Liver (tissue), 9 donors: Measurements from ENCODE around the gene SMYD2. TPM values are rescaled to one million over a fixed set of nuclear protein-coding genes. Genes with fewer than 3 reads are reported as not detected.

Experiments used
- DNase-seq: peaks from one replicate; pipeline ENCODE4 v3.0.0-alpha.2; 2017; ENCODE audit warnings: low spot score
- H3K27ac ChIP-seq, 2 donors: one replicate each; pipeline ENCODE4 v1.7.0; 2013; ENCODE audit warnings: inconsistent platforms in 2 of 2, low read length in 2 of 2, control low read depth in 1 of 2, low read depth in 1 of 2, mild to moderate bottlenecking in 1 of 2
- H3K27me3 ChIP-seq, 4 donors: one replicate each; pipeline versions ENCODE4 v1.6.1 to v1.7.0; 2013; ENCODE audit warnings: low read length in 3 of 4, inconsistent platforms in 1 of 4, mild to moderate bottlenecking in 1 of 4, moderate library complexity in 1 of 4; ENCODE audit not compliant: control insufficient read depth in 4 of 4, insufficient read depth in 4 of 4
- H3K36me3 ChIP-seq, 4 donors: one replicate each; pipeline versions ENCODE4 v1.6.1 to v1.7.0; 2013; ENCODE audit warnings: low read length in 3 of 4, mild to moderate bottlenecking in 3 of 4, low read depth in 1 of 4, moderate library complexity in 1 of 4; ENCODE audit not compliant: control insufficient read depth in 4 of 4, insufficient read depth in 3 of 4
- H3K4me1 ChIP-seq, 4 donors: one replicate each; pipeline versions ENCODE4 v1.6.1 to v1.7.0; 2013; ENCODE audit warnings: low read length in 3 of 4, mild to moderate bottlenecking in 3 of 4, moderate library complexity in 1 of 4; ENCODE audit not compliant: control insufficient read depth in 4 of 4, insufficient read depth in 4 of 4
- H3K4me3 ChIP-seq, 3 donors: one replicate each; pipeline versions ENCODE4 v1.6.1 to v1.7.0; 2013; ENCODE audit warnings: low read length in 3 of 3, control low read depth in 1 of 3, low read depth in 1 of 3, mild to moderate bottlenecking in 1 of 3
- H3K9ac ChIP-seq, 2 donors: one replicate each; pipeline ENCODE4 v1.7.0; 2013; ENCODE audit warnings: low read length in 2 of 2, mild to moderate bottlenecking in 2 of 2, moderate library complexity in 2 of 2, control low read depth in 1 of 2, low read depth in 1 of 2
- H3K9me3 ChIP-seq, 4 donors: one replicate each; pipeline versions ENCODE4 v1.6.1 to v1.7.0; 2013; ENCODE audit warnings: low read length in 3 of 4; ENCODE audit not compliant: control insufficient read depth in 4 of 4
- ATF3 ChIP-seq: IDR thresholded peaks from 2 replicates; pipeline ENCODE4 v1.6.1; 2016; ENCODE audit warnings: antibody characterized with exemption
- CTCF ChIP-seq: fragments of 150-350 bp; IDR thresholded peaks from 2 replicates; pipeline ENCODE4 v1.5.1; 2017; ENCODE audit warnings: improper control_type of control experiment, low read depth, low read length; ENCODE audit not compliant: missing input control
- EGR1 ChIP-seq, 2 donors: IDR thresholded peaks; 2 replicates each; pipeline ENCODE4 v1.6.1; 2016 to 2018; ENCODE audit warnings: antibody characterized with exemption in 2 of 2, low read depth in 2 of 2
- FOXA1 ChIP-seq: IDR thresholded peaks from 2 replicates; pipeline ENCODE4 v1.6.1; 2016; ENCODE audit warnings: antibody characterized with exemption
- FOXA2 ChIP-seq: IDR thresholded peaks from 2 replicates; pipeline ENCODE4 v1.6.1; 2016; ENCODE audit warnings: antibody characterized with exemption
- GABPA ChIP-seq, 2 donors: IDR thresholded peaks in 1 of 2; conservative IDR thresholded peaks in 1 of 2; 2 replicates each; pipeline ENCODE4 v1.6.1; 2016; ENCODE audit warnings: antibody characterized with exemption in 2 of 2, mild to moderate bottlenecking in 1 of 2, moderate library complexity in 1 of 2
- HNF4A ChIP-seq, 2 donors: conservative IDR thresholded peaks; 2 replicates each; pipeline ENCODE4 v1.6.1; 2016; ENCODE audit warnings: antibody characterized with exemption in 2 of 2, mild to moderate bottlenecking in 2 of 2
- HNF4G ChIP-seq: IDR thresholded peaks from 2 replicates; pipeline ENCODE4 v1.6.1; 2016; ENCODE audit warnings: antibody characterized with exemption
- JUND ChIP-seq, 2 donors: IDR thresholded peaks; 2 replicates each; pipeline ENCODE4 v1.6.1; 2016; ENCODE audit warnings: antibody characterized with exemption in 2 of 2
- MAX ChIP-seq: IDR thresholded peaks from 2 replicates; pipeline ENCODE4 v1.6.1; 2016; ENCODE audit warnings: antibody characterized with exemption
- NR2F2 ChIP-seq: IDR thresholded peaks from 2 replicates; pipeline ENCODE4 v1.6.1; 2016; ENCODE audit warnings: antibody characterized with exemption
- RAD21 ChIP-seq, 2 donors: IDR thresholded peaks; 2 replicates each; pipeline ENCODE4 v1.6.1; 2016; ENCODE audit warnings: antibody characterized with exemption in 2 of 2, mild to moderate bottlenecking in 2 of 2
- RXRA ChIP-seq, 2 donors: IDR thresholded peaks; 2 replicates each; pipeline ENCODE4 v1.6.1; 2017 to 2018; ENCODE audit warnings: antibody characterized with exemption in 2 of 2, mild to moderate bottlenecking in 1 of 2
- SP1 ChIP-seq: IDR thresholded peaks from 2 replicates; pipeline ENCODE4 v1.6.1; 2018; ENCODE audit warnings: antibody characterized with exemption, mild to moderate bottlenecking
- YY1 ChIP-seq: IDR thresholded peaks from 2 replicates; pipeline ENCODE4 v1.6.1; 2016; ENCODE audit warnings: antibody characterized with exemption, mild to moderate bottlenecking
- ZBTB33 ChIP-seq: IDR thresholded peaks from 2 replicates; pipeline ENCODE4 v1.6.1; 2016; ENCODE audit warnings: antibody characterized with exemption
- WGBS: extraction: QIAGEN DNeasy Blood & Tissue Kit; methylation state at CpG from one replicate; pipeline ENCODE4 v1.1.7; 2013; 5-methylcytosine and 5-hydroxymethylcytosine counted together
- polyA plus RNA-seq, 2 donors: library from polyadenylated mRNA; stranded (reverse) in 1 of 2; unstranded in 1 of 2; fragments of 200-250 nt in 1 of 2; fragments of >200 nt in 1 of 2; fragmentation: Nextera tagmentation in 1 of 2; extraction: Ambion mirVana in 1 of 2; gene quantifications; one replicate each; pipeline versions ENCODE4 v1.2.1 to v1.2.3, GENCODE V29; 2013 to 2015
- total RNA-seq, 2 donors: library from RNA; depleted of rRNA; stranded (reverse); fragments of >200 nt; gene quantifications; one replicate each; pipeline ENCODE4 v1.2.3, GENCODE V29; 2014
- donor health status: healthy.
- donor health status: healthy.
- donor health status: healthy.
- donor health status: healthy.
- donor health status: healthy.

SMYD2 gene
- total and polyA plus RNA-seq, 4 donors: 11.9 to 20.2 (median 17.2) TPM

GRCh38 chr1:214264196-214264595, 16.8 kb upstream of the SMYD2 start:
- H3K4me1 ChIP-seq: peaks cover 0 to 8% (median 3%) of the 10 kb centered on the region in 4 donors
- 86% methylated on average over 4 of the region's 4 CpGs for WGBS
- no peaks in the 10 kb centered on the region for H3K36me3 ChIP-seq
- TF ChIP-seq GABPA (IDR thresholded peaks at IDR 0.05 in 1 of 2, conservative IDR thresholded peaks at IDR 0.05 in 1 of 2): no peak
- no peak for TF ChIP-seq SP1
- no peak for TF ChIP-seq NR2F2
- no peak for TF ChIP-seq ATF3
- TF ChIP-seq MAX: no peak
- TF ChIP-seq EGR1 (IDR thresholded peaks at IDR 0.05; ENCODE audit: low read depth in 2 of 2): no peak
- TF ChIP-seq CTCF: no peak
- no peak for TF ChIP-seq ZBTB33
- DNase-seq: no peak
- H3K9ac ChIP-seq: no peak overlapping the region
- no peaks in the 10 kb centered on the region for H3K9me3 ChIP-seq
- H3K27me3 ChIP-seq: no peaks in the 10 kb centered on the region
- H3K27ac ChIP-seq: no peak overlapping the region
- H3K4me3 ChIP-seq: no peak overlapping the region

GRCh38 chr1:214264976-214265375, 16.0 kb upstream of the SMYD2 start:
- Histone ChIP-seq H3K9me3 (no peaks in the 10 kb centered on the region), H3K9ac (no peak overlapping the region), H3K36me3 (no peaks in the 10 kb centered on the region), H3K27me3 (peaks cover 0 to 4% (median 0%) of the 10 kb centered on the region in 4 donors), H3K4me3 (no peak overlapping the region), H3K4me1 (peaks cover 0 to 8% (median 3%) of the 10 kb centered on the region in 4 donors), H3K27ac (no peak overlapping the region)
- no peak for TF ChIP-seq SP1
- no peak for TF ChIP-seq HNF4A (conservative IDR thresholded peaks at IDR 0.05)
- TF ChIP-seq MAX: no peak
- no peak for TF ChIP-seq RAD21 (IDR thresholded peaks at IDR 0.05)
- no peak for TF ChIP-seq ATF3
- no peak for DNase-seq
- 69% methylated on average over 3 of the region's 3 CpGs for WGBS

GRCh38 chr1:214270097-214270650, 10.8 kb upstream of the SMYD2 start:
- 76% methylated on average over 2 of the region's 2 CpGs for WGBS
- TF ChIP-seq EGR1 (IDR thresholded peaks at IDR 0.05; ENCODE audit: low read depth in 2 of 2): no peak
- TF ChIP-seq HNF4G: no peak
- no peak for TF ChIP-seq GABPA (IDR thresholded peaks at IDR 0.05 in 1 of 2, conservative IDR thresholded peaks at IDR 0.05 in 1 of 2)
- TF ChIP-seq FOXA1: no peak
- no peak for TF ChIP-seq MAX
- no peak for TF ChIP-seq FOXA2
- TF ChIP-seq RXRA (IDR thresholded peaks at IDR 0.05): no peak
- TF ChIP-seq JUND (IDR thresholded peaks at IDR 0.05): no peak
- no peak for TF ChIP-seq YY1
- no peak for TF ChIP-seq CTCF

More at GRCh38 chr1:214270097-214270650, 10.8 kb upstream of the SMYD2 start:
- Histone ChIP-seq H3K9ac (no peak overlapping the region), H3K36me3 (no peaks in the 10 kb centered on the region), H3K27ac (no peak overlapping the region), H3K4me3 (no peak overlapping the region), H3K27me3 (peaks cover 0 to 7% (median 0%) of the 10 kb centered on the region in 4 donors), H3K4me1 (no peaks in the 10 kb centered on the region), H3K9me3 (no peaks in the 10 kb centered on the region)
- DNase-seq: no peak
